Activated CD4-positive, alpha-beta T cell treated with anti-CD3 and anti-CD28 coated beads, Interleukin-2, amount 50 U/mL, for 24 hours (primary cell): Measurements from ENCODE around the gene JPH3.

Source experiments
- DNase-seq, 2 donors: peaks; one replicate each; pipeline ENCODE4 v3.0.0-alpha.2; 2020; ENCODE audit warnings: low read depth in 1 of 2, low spot score in 1 of 2

Gene JPH3

DNA sequence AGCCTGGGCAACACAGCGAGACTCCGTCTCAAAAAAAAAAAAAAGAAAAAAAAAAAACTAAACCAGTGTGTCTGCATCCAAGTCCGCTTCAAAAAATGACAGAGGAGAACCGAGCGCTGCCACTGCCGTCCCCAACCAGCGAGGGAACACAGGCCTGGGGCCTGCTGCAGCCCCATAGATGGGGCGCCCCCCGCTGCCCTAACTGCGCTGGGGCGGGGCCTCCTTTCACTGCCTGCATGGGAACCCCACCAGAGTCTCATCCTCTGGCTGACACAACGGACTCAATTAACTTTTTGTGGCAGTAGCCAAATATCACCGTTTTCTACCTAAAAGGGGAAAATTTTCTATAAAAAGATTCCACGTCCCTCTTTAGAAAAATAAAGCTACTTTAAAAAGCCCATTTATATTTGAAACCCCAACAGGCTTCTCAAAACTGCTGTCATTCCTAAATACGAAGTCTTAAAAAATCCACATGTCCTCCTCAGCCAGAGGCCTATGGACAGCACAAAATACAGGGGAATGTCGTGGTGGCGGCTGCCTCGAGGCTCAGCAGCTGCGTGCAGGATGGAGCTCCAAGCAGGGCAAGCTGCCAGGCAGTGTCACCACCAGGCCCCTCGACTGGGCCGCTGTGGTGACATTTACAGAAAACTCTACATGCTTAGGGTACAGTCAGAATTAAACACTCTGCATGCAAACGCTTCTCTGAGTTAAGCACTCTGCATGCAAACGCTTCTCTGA lies 133.1 kb downstream of the JPH3 start:
- no peak for DNase-seq

DNA sequence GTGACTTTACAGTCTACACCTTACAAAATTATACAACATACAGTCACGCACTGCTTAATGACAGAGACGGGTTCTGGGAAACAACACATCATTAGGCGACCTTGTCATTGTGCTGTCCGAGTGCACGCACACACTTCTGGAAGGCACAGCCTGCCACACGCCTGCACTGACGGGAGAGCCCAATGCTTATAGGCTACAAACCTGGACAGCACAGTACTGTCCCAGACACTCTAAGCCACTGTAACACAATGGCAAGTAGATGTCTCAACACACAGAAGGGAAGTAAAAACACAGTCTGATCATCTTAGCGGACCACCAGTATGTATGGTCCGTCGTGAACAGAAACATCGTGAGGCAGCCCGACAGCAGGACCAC lies 133.7 kb downstream of the JPH3 start:
- no peak for DNase-seq

GRCh38 chr16:87739801-87740200 lies 137.5 kb downstream of the JPH3 start:
- no peak for DNase-seq

GRCh38 chr16:87740441-87740840 lies 138.1 kb downstream of the JPH3 start:
- DNase-seq, result no peak

DNA sequence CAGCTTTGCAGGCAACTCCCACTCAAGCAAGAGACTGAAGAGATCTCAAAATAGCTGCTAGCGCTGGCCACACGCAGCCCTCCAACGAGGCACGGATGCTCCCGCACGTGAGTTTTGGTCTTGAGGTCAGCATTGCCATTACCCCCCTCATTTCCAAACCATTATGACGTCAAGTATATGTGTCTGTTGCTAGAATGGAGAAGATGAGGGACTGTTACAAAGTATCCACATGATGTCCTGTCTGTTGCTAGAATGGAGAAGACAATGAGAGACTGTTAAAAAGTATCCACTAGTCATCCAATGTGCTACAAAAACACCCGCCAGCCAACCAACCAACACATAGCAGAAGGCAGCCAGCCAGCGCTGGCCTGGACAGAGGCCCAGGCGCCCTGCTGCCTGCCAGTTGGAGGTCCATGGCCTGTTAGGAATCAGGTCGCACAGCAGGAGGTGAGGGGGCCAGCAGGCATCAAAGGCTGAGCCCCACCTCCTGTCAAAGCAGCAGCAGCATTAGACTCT lies 138.7 kb downstream of the JPH3 start:
- DNase-seq, result no peak

- DNase-seq, result no peak
Measured at GRCh38 chr16:87741700-87742415, 139.6 kb downstream of the JPH3 start.

GRCh38 chr16:87742781-87743490 lies 140.6 kb downstream of the JPH3 start:
- no peak for DNase-seq

DNA sequence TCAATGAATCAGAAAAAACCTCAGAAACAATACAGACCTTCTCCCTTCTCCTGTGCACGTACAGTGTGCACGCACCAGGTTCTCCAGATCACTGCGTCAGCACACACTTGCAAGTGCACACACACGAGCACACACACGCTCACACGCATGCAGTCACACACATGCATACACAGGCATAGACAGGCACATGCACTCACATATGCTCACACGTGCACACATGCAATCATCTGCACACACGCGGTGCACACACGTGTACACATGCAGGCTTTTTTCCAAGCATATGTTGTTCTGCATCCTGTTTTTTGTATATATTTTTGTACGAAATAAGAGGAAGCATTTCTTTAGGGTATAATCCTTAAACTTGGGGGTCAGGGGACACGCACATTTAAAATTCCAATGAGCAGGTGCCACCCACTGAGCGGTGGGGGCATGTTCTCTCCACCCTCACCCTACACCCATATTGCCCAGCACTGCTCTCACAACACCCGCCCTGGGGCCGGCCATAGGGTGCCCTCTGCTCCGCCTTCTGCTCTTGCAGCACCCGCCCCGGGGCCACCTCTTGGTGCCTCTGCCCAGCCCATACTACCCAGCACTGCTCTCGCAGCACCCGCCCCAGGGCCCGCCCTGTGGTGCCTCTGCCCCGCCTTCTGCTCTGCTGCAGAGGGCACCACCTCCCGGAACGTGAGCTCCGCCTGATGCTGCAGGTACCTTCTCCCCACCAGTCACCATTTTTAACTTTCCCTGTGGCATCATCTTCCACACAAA lies 142.6 kb downstream of the JPH3 start:
- DNase-seq, result no peak

- no peak for DNase-seq
Measured at GRCh38 chr16:87746178-87746577, 143.9 kb downstream of the JPH3 start.
